ENCODE measurements around the gene AP1M2. TPM values are rescaled to one million over a fixed set of nuclear protein-coding genes. Genes with fewer than 3 reads are reported as not detected.

The AP1M2 gene
- total RNA-seq = 78.9 and 111 TPM in 2 replicates

GRCh38 chr19:10587022-10587838 is at the start of gene AP1M2:
AP1M2 (minus strand) TSS chr19:10587312; CDS start chr19:10587231, 81 bp downstream.

DNA sequence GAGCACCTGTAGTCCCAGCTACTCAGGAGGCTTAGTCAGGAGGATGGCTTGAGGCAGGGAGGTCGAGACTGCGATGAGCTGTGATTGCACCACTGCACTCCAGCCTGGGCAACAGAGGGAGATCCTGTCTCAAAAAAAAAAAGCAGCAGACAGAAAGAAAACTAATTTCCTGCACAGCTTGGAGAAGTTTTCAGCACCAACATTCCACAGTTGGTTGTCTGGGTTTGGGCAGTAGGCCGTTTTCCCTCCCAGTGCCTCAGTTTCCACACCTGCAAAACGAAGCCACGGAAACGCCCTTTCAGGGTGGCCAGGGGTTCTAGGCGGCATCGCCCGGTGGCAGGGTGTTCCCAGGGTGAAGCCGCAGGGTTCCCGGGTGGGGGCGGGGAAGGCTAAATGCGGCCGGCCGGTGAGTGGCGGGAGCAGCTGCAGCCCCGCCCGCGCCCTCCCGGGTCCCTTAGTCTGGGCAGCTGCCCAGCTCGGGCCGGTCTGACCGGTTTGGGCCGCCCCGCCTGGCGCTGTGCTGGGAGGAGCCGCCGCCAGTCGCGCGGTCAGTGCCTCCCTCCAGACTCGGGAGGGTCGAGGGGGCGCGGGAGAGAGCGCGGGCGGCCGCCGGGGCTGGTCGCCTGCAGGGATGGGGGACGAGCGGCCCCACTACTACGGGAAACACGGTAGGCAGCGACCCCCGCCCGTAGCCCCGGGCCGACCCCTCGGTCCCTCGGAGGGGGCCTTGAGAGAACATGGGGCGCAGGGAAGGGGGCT is 38.1 kb upstream of the AP1M2 start, which contains the start of gene SLC44A2:
Gene SLC44A2, plus strand, starts transcription at position 551 of the 759 bp plus-strand sequence. Its CDS starts 81 bp downstream, at position 632.

GRCh38 chr19:10568826-10569651 is 18.1 kb downstream of the AP1M2 start, which contains the start of gene CDKN2D:
CDKN2D (minus strand) TSS chr19:10568979; CDS start chr19:10568653, 326 bp downstream.

DNA sequence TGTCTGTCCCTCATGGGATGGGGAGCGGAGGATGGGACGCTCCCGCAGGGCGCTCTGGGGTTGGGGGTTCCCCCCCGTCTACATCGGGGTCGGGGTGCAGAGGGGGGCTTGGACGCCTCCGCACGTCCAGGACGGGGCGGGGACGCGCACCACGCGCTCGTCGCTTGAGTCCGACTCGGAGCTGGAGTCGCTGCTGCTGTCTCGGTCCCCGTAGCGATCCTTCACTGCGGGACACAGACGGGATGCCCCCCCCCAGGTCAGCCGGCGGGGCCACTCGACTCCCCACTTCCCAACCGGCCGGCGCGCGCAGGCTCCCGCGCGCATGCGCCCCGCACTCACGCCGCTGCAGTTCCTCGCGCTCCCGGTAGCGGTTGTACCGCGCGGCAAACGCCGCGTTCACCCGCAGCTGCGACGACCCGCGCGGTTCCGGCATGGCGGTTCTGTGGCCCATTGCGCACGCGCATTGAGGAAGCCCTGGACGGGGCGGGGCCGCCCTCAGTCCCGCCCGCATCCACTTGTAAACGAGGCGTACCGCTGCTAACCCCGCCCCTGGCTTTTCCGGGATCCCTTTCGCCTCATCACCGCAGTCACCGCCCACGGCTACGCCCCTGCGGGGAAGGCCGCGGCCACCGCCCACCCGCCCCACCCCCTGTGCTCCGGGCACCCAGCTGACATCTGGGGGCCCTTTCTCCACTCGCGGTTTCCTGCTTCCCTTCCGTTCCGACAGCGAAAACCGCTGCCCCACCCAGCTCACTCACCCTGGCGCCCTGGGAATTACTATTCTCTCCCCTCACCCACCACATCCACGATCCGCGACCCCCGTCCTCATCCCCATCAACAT is 21.3 kb downstream of the AP1M2 start, which contains the start of gene KRI1:
Gene KRI1, minus strand, starts transcription at position 444 of the 841 bp plus-strand sequence. Its CDS starts 11 bp downstream, at position 433.

GRCh38 chr19:10543420-10544241 is 43.5 kb downstream of the AP1M2 start, which contains the start of gene ATG4D:
ATG4D (plus strand) TSS chr19:10543904; CDS start chr19:10544091, 187 bp downstream.

Other genes starting within 250 kb of the AP1M2 start
- gene ICAM3, start 247.7 kb downstream of the AP1M2 start, total RNA-seq = 1.6 and 5.7 TPM in 2 replicates
- 63.7 and 74.0 TPM in 2 replicates for gene TYK2, start 206.7 kb downstream of the AP1M2 start, total RNA-seq
- gene CDC37, start 183.8 kb downstream of the AP1M2 start, total RNA-seq = 172 and 200 TPM in 2 replicates
- gene PDE4A, start 166.8 kb downstream of the AP1M2 start, total RNA-seq = 0.15 and 1.3 TPM in 2 replicates
- gene KEAP1, start 84.0 kb downstream of the AP1M2 start, total RNA-seq = 50.0 and 61.7 TPM in 2 replicates
- gene S1PR5, start 69.9 kb downstream of the AP1M2 start, total RNA-seq = 22.5 and 27.2 TPM in 2 replicates
- gene ATG4D, start 43.4 kb downstream of the AP1M2 start, total RNA-seq = 27.9 and 33.9 TPM in 2 replicates
- gene KRI1, start 21.3 kb downstream of the AP1M2 start, total RNA-seq = 11.6 and 17.7 TPM in 2 replicates
- 5.1 and 5.9 TPM in 2 replicates for gene CDKN2D, start 18.3 kb downstream of the AP1M2 start, total RNA-seq
- 18.8 and 43.9 TPM in 2 replicates for gene SLC44A2, start 38.2 kb upstream of the AP1M2 start, total RNA-seq
- 73.8 and 120 TPM in 2 replicates for gene ILF3, start 67.0 kb upstream of the AP1M2 start, total RNA-seq
- gene QTRT1, start 114.1 kb upstream of the AP1M2 start, total RNA-seq = 18.0 and 25.2 TPM in 2 replicates
- gene DNM2, start 130.8 kb upstream of the AP1M2 start, total RNA-seq = 67.5 and 69.0 TPM in 2 replicates
- gene TMED1, start 248.9 kb upstream of the AP1M2 start, total RNA-seq = 51.5 and 57.7 TPM in 2 replicates

Measured in hair follicular keratinocyte (primary cell).